Mesendoderm (in vitro differentiated cells): ENCODE measurements around the gene ARMC9.

ENCODE experiments used
- DNase-seq: peaks from one replicate; pipeline ENCODE4 v3.0.0; 2013
- H2AK5ac ChIP-seq: 2 replicates; pipeline ENCODE4 v1.6.1; 2013; ENCODE audit warnings: low read length, inconsistent platforms
- H2BK120ac ChIP-seq: 2 replicates; pipeline ENCODE4 v1.6.1; 2013; ENCODE audit warnings: low read depth, mild to moderate bottlenecking, low read length, moderate library complexity, mixed read lengths
- H2BK15ac ChIP-seq: replicated peaks from 2 replicates; pipeline ENCODE4 v1.6.1; 2013; ENCODE audit warnings: low read depth, mild to moderate bottlenecking, moderate library complexity
- H2BK5ac ChIP-seq: 2 replicates; pipeline ENCODE4 v1.6.1; 2013; ENCODE audit warnings: low read length, inconsistent platforms
- H3K18ac ChIP-seq: 2 replicates; pipeline ENCODE4 v1.6.1; 2013; ENCODE audit warnings: mild to moderate bottlenecking, low read length, mixed read lengths
- H3K23ac ChIP-seq: one replicate; pipeline ENCODE4 v1.6.1; 2013; ENCODE audit warnings: low read length
- H3K27ac ChIP-seq: 2 replicates; pipeline ENCODE4 v1.5.1; 2013; ENCODE audit warnings: low read depth, mild to moderate bottlenecking, inconsistent platforms, low read length, moderate library complexity
- H3K27me3 ChIP-seq: 2 replicates; pipeline ENCODE4 v1.6.1; 2013; ENCODE audit warnings: low read length, control low read depth, mild to moderate bottlenecking, inconsistent platforms; ENCODE audit not compliant: insufficient read depth, poor library complexity
- H3K36me3 ChIP-seq: 2 replicates; pipeline ENCODE4 v1.6.1; 2013; ENCODE audit warnings: low read length, inconsistent platforms; ENCODE audit not compliant: control insufficient read depth, insufficient read depth
- H3K4ac ChIP-seq: one replicate; pipeline ENCODE4 v1.6.1; 2013; ENCODE audit warnings: low read depth, mild to moderate bottlenecking, low read length, moderate library complexity
- H3K4me1 ChIP-seq: 2 replicates; pipeline ENCODE4 v1.6.1; 2013; ENCODE audit warnings: low read depth, low read length, inconsistent platforms; ENCODE audit not compliant: control insufficient read depth
- H3K4me2 ChIP-seq: 2 replicates; pipeline ENCODE4 v1.6.1; 2013; ENCODE audit warnings: low read length
- H3K4me3 ChIP-seq: 2 replicates; pipeline ENCODE4 v1.5.1; 2013; ENCODE audit warnings: mild to moderate bottlenecking, low read length
- H3K56ac ChIP-seq: one replicate; pipeline ENCODE4 v1.6.1; 2013; ENCODE audit warnings: low read length
- H3K79me1 ChIP-seq: 2 replicates; pipeline ENCODE4 v1.6.1; 2013; ENCODE audit warnings: low read length, inconsistent platforms
- H3K79me2 ChIP-seq: 2 replicates; pipeline ENCODE4 v1.6.1; 2013; ENCODE audit warnings: mild to moderate bottlenecking, low read length; ENCODE audit not compliant: control insufficient read depth, insufficient read depth
- H3K9ac ChIP-seq: 2 replicates; pipeline ENCODE4 v1.6.1; 2013; ENCODE audit warnings: low read length, inconsistent platforms
- H4K5ac ChIP-seq: one replicate; pipeline ENCODE4 v1.6.1; 2013; ENCODE audit warnings: low read length
- H4K8ac ChIP-seq: one replicate; pipeline ENCODE4 v1.6.1; 2013; ENCODE audit warnings: low read depth, mild to moderate bottlenecking, control low read depth, low read length, moderate library complexity
- WGBS: extraction: QIAGEN DNeasy Blood & Tissue Kit; methylation state at CpG from one replicate; pipeline ENCODE4 v1.1.7; 2013; ENCODE audit warnings: low lambda C conversion rate, missing lambda C conversion rate; ENCODE audit not compliant: insufficient coverage; ENCODE audit errors: extremely low coverage; 5-methylcytosine and 5-hydroxymethylcytosine counted together

The ARMC9 gene

DNA sequence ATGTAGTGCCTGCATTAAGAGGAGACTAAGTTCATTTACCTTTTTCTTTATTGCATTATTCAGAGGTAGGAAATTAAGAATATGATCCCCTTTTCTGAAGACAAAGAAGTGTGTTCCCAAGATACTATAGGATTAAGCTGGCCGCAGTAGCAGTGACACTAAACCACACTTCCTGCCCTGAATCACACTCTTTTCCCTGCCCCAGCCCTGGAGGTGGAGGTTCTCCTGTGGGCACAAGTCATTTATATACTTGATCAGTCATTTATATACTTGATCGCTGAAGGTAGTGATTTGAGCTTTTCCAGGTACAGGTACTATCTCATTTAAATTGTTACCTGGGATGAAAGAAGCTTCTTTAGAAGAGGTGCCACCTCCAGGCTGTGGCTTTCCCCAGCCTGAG is 78.6 kb downstream of the ARMC9 start:
- H3K4me1 ChIP-seq: peaks cover 5% of the 10 kb centered on the region
- no peak overlapping the region for H3K9ac ChIP-seq
- no peak overlapping the region for H3K23ac ChIP-seq
- no peaks in the 10 kb centered on the region for H3K27me3 ChIP-seq
- DNase-seq: no peak
- no peaks in the 10 kb centered on the region for H3K79me1 ChIP-seq
- H3K36me3 ChIP-seq: no peaks in the 10 kb centered on the region
- no peak overlapping the region for H3K4me3 ChIP-seq
- no peak overlapping the region for H2BK120ac ChIP-seq
- H3K4ac ChIP-seq: no peak overlapping the region
- H3K27ac ChIP-seq: no peak overlapping the region
- H2AK5ac ChIP-seq: no peak overlapping the region
- H4K5ac ChIP-seq: no peak overlapping the region
- H3K4me2 ChIP-seq: no peak overlapping the region
- no peak overlapping the region for H4K8ac ChIP-seq
- H3K79me2 ChIP-seq: no peaks in the 10 kb centered on the region
- no peak overlapping the region for H3K56ac ChIP-seq
- H2BK5ac ChIP-seq: no peak overlapping the region
- H2BK15ac ChIP-seq: no peak overlapping the region
- WGBS: no CpG with 5 or more reads among the region's 2 CpGs
- no peak overlapping the region for H3K18ac ChIP-seq

- no peak overlapping the region for H3K4me2 ChIP-seq
- no peak overlapping the region for H3K9ac ChIP-seq
- no peaks in the 10 kb centered on the region for H3K79me2 ChIP-seq
- H3K4ac ChIP-seq: no peak overlapping the region
- H3K27me3 ChIP-seq: no peaks in the 10 kb centered on the region
- H3K4me1 ChIP-seq: peaks cover 6% of the 10 kb centered on the region
- no peak overlapping the region for H3K18ac ChIP-seq
- no peak overlapping the region for H2BK5ac ChIP-seq
- no peak for DNase-seq
- no peak overlapping the region for H3K4me3 ChIP-seq
- H4K5ac ChIP-seq: no peak overlapping the region
- no peak overlapping the region for H3K23ac ChIP-seq
- no peak overlapping the region for H2AK5ac ChIP-seq
- H2BK120ac ChIP-seq: no peak overlapping the region
- no CpG with 5 or more reads among the region's 8 CpGs for WGBS
- no peak overlapping the region for H2BK15ac ChIP-seq
- no peak overlapping the region for H4K8ac ChIP-seq
- no peaks in the 10 kb centered on the region for H3K79me1 ChIP-seq
- H3K56ac ChIP-seq: no peak overlapping the region
- H3K27ac ChIP-seq: no peak overlapping the region
- H3K36me3 ChIP-seq: no peaks in the 10 kb centered on the region
These were observed 79.5 kb downstream of the ARMC9 start for GRCh38 chr2:231277962-231278361.

DNA sequence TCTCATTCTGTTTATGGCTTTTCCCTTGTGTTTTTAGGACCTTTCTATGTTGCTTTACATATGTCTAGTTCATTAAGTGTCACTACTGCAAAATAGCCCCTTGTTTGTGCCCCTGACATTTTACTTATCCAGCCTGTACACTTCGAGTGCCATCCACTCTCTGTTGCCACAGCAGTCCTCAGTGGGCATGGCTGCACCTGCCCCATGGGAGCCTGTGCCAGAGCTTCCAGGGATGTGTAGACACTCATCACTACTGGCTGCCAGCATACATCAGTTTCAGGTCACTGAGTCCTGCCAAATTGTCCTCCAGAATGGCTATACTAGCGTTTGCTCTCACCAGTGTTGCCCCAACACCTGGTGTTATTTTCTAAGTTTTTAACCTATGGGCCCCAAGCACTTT is 80.4 kb downstream of the ARMC9 start:
- no peak overlapping the region for H4K8ac ChIP-seq

GRCh38 chr2:231280846-231281245 is 82.4 kb downstream of the ARMC9 start:
- Histone ChIP-seq H3K9ac (no peak overlapping the region), H2AK5ac (no peak overlapping the region), H3K23ac (no peak overlapping the region), H3K79me1 (no peaks in the 10 kb centered on the region), H4K8ac (no peak overlapping the region), H3K4ac (no peak overlapping the region), H2BK15ac (no peak overlapping the region), H4K5ac (no peak overlapping the region), H3K56ac (no peak overlapping the region), H3K79me2 (no peaks in the 10 kb centered on the region), H3K4me1 (peaks cover 6% of the 10 kb centered on the region), H2BK120ac (no peak overlapping the region), H3K4me3 (no peak overlapping the region), H3K36me3 (peaks cover 2% of the 10 kb centered on the region), H3K27me3 (no peaks in the 10 kb centered on the region), H3K27ac (no peak overlapping the region), H3K18ac (no peak overlapping the region), H2BK5ac (no peak overlapping the region), H3K4me2 (no peak overlapping the region)
- no peak for DNase-seq
- no CpG with 5 or more reads among the region's 9 CpGs for WGBS

More for the DNA sequence above, 80.4 kb downstream of the ARMC9 start:
- H3K36me3 ChIP-seq: no peaks in the 10 kb centered on the region
- H3K9ac ChIP-seq: no peak overlapping the region
- no peak overlapping the region for H2BK5ac ChIP-seq
- no peak overlapping the region for H3K18ac ChIP-seq
- no peaks in the 10 kb centered on the region for H3K27me3 ChIP-seq
- H3K4me3 ChIP-seq: no peak overlapping the region
- no CpG with 5 or more reads among the region's 2 CpGs for WGBS
- no peak for DNase-seq
- H3K56ac ChIP-seq: no peak overlapping the region
- H4K5ac ChIP-seq: no peak overlapping the region
- H3K27ac ChIP-seq: no peak overlapping the region
- no peak overlapping the region for H3K23ac ChIP-seq
- H2BK15ac ChIP-seq: no peak overlapping the region
- H2AK5ac ChIP-seq: no peak overlapping the region
- no peaks in the 10 kb centered on the region for H3K79me2 ChIP-seq
- H3K4me2 ChIP-seq: no peak overlapping the region
- H3K4ac ChIP-seq: no peak overlapping the region
- H2BK120ac ChIP-seq: no peak overlapping the region
- peaks cover 6% of the 10 kb centered on the region for H3K4me1 ChIP-seq
- no peaks in the 10 kb centered on the region for H3K79me1 ChIP-seq

GRCh38 chr2:231284296-231284695 is 85.9 kb downstream of the ARMC9 start:
- DNase-seq: no peak
- Histone ChIP-seq H3K27me3 (no peaks in the 10 kb centered on the region), H3K4ac (no peak overlapping the region), H3K56ac (no peak overlapping the region), H2BK5ac (no peak overlapping the region), H4K8ac (no peak overlapping the region), H2BK15ac (no peak overlapping the region), H3K23ac (no peak overlapping the region), H3K4me1 (peaks cover 6% of the 10 kb centered on the region), H2AK5ac (no peak overlapping the region), H2BK120ac (no peak overlapping the region), H3K9ac (no peak overlapping the region), H4K5ac (no peak overlapping the region), H3K27ac (no peak overlapping the region), H3K79me1 (no peaks in the 10 kb centered on the region), H3K79me2 (no peaks in the 10 kb centered on the region), H3K18ac (no peak overlapping the region), H3K4me2 (no peak overlapping the region), H3K4me3 (no peak overlapping the region), H3K36me3 (peaks cover 2% of the 10 kb centered on the region)
- WGBS: no CpG with 5 or more reads among the region's 2 CpGs

- Histone ChIP-seq H4K8ac (no peak overlapping the region), H3K79me2 (no peaks in the 10 kb centered on the region), H3K79me1 (no peaks in the 10 kb centered on the region), H3K23ac (no peak overlapping the region), H3K56ac (no peak overlapping the region), H2BK120ac (no peak overlapping the region), H4K5ac (no peak overlapping the region), H3K18ac (no peak overlapping the region), H3K4me1 (peaks cover under 1% of the 10 kb centered on the region), H3K4ac (no peak overlapping the region), H3K27me3 (no peaks in the 10 kb centered on the region), H3K4me2 (no peak overlapping the region), H3K36me3 (peaks cover 5% of the 10 kb centered on the region), H2AK5ac (no peak overlapping the region), H3K27ac (no peak overlapping the region), H2BK15ac (no peak overlapping the region), H3K9ac (no peak overlapping the region), H2BK5ac (no peak overlapping the region), H3K4me3 (no peak overlapping the region)
- no CpG with 5 or more reads among the region's 4 CpGs for WGBS
- DNase-seq: no peak
These were observed 88.5 kb downstream of the ARMC9 start for GRCh38 chr2:231286964-231287363.
